ENCODE results near the gene NOVA2. TPM values are rescaled to one million over a fixed set of nuclear protein-coding genes. Genes with fewer than 3 reads are reported as not detected.

The NOVA2 gene
- polyA plus RNA-seq, 3 donors: not detected

GRCh38 chr19:46021531-46022041 is 47.9 kb upstream of the NOVA2 start:
- WGBS (ENCODE audit: insufficient coverage): 69% methylated on average over 9 of the region's 11 CpGs
- no peaks in the 10 kb centered on the region for H3K79me2 ChIP-seq (ENCODE audit: insufficient read depth, low read length)
- intact Hi-C loops (cut with micrococcal nuclease): no loop called here
- H3K4me3 ChIP-seq (replicated peaks in 1 of 3; ENCODE audit: low read depth in 2 of 3, low read length in 3 of 3): no peak overlapping the region
- H3K36me3 ChIP-seq (replicated peaks in 1 of 2; ENCODE audit: control insufficient read depth in 1 of 2, insufficient read depth in 2 of 2, low read length in 2 of 2): no peaks in the 10 kb centered on the region
- peaks cover 3 to 34% of the 10 kb centered on the region in 2 donors for H3K27me3 ChIP-seq (ENCODE audit: control insufficient read depth in 2 of 2, insufficient read depth in 2 of 2, low read length in 2 of 2)
- peaks cover 25 to 35% of the 10 kb centered on the region in 2 donors for H3K4me1 ChIP-seq (ENCODE audit: control insufficient read depth in 1 of 2, insufficient read depth in 2 of 2, low read length in 2 of 2)
- peak overlapping the region in 1 of 2 donors; percentile 80 for H3K4me3 Mint-ChIP-seq
- no peak overlapping the region for H3K4me2 ChIP-seq (replicated peaks; ENCODE audit: extremely low read depth, low read length, poor library complexity, severe bottlenecking)
- no peak overlapping the region for H3K9ac ChIP-seq (ENCODE audit: insufficient read depth, low read length, poor library complexity, severe bottlenecking)
- H3K9me3 Mint-ChIP-seq: peaks cover 0 to 3% (median 0%) of the 10 kb centered on the region in 7 donors
- H2AFZ ChIP-seq (ENCODE audit: insufficient read depth, low read depth, low read length, poor library complexity, severe bottlenecking): no peak overlapping the region
- H3K27ac ChIP-seq (ENCODE audit: low read depth in 1 of 2, low read length in 2 of 2): no peak overlapping the region
- no peak for DNase-seq
- no peaks in the 10 kb centered on the region for H3K9me3 ChIP-seq (replicated peaks in 1 of 2; ENCODE audit: control insufficient read depth in 1 of 2, insufficient read depth in 1 of 2, low read length in 2 of 2)
- H4K20me1 ChIP-seq (ENCODE audit: insufficient read depth, low read length): peaks cover 5% of the 10 kb centered on the region
- no peak overlapping the region for H3K27ac Mint-ChIP-seq
- peaks cover 4 to 19% of the 10 kb centered on the region in 2 donors for H3K36me3 Mint-ChIP-seq
- H3K27me3 Mint-ChIP-seq (ENCODE audit: low read depth in 3 of 3): peaks cover 33 to 50% (median 41%) of the 10 kb centered on the region in 3 donors
- TF ChIP-seq CTCF (IDR thresholded peaks at IDR 0.05): no peak
- peaks cover 33% of the 10 kb centered on the region for H3K4me1 Mint-ChIP-seq

- Histone ChIP-seq H3K9me3 (replicated peaks in 1 of 2; ENCODE audit: control insufficient read depth in 1 of 2, insufficient read depth in 1 of 2, low read length in 2 of 2) (no peaks in the 10 kb centered on the region), H4K20me1 (ENCODE audit: insufficient read depth, low read length) (peaks cover 11% of the 10 kb centered on the region), H3K9ac (ENCODE audit: insufficient read depth, low read length, poor library complexity, severe bottlenecking) (no peak overlapping the region), H3K36me3 (replicated peaks in 1 of 2; ENCODE audit: control insufficient read depth in 1 of 2, insufficient read depth in 2 of 2, low read length in 2 of 2) (no peaks in the 10 kb centered on the region), H3K4me3 (replicated peaks in 1 of 3; ENCODE audit: low read depth in 2 of 3, low read length in 3 of 3) (no peak overlapping the region), H2AFZ (ENCODE audit: insufficient read depth, low read depth, low read length, poor library complexity, severe bottlenecking) (no peak overlapping the region), H3K79me2 (ENCODE audit: insufficient read depth, low read length) (no peaks in the 10 kb centered on the region), H3K27me3 (ENCODE audit: control insufficient read depth in 2 of 2, insufficient read depth in 2 of 2, low read length in 2 of 2) (peaks cover 5 to 40% of the 10 kb centered on the region in 2 donors), H3K4me2 (replicated peaks; ENCODE audit: extremely low read depth, low read length, poor library complexity, severe bottlenecking) (no peak overlapping the region), H3K4me1 (ENCODE audit: control insufficient read depth in 1 of 2, insufficient read depth in 2 of 2, low read length in 2 of 2) (peaks cover 24 to 35% of the 10 kb centered on the region in 2 donors), H3K27ac (ENCODE audit: low read depth in 1 of 2, low read length in 2 of 2) (no peak overlapping the region)
- Mint-ChIP-seq H3K9me3 (peaks cover 0 to 5% (median under 1%) of the 10 kb centered on the region in 7 donors), H3K27me3 (ENCODE audit: low read depth in 3 of 3) (peaks cover 38 to 56% (median 43%) of the 10 kb centered on the region in 3 donors), H3K27ac (peak overlapping the region in 1 of 7 donors; percentile 11), H3K4me1 (peaks cover 29% of the 10 kb centered on the region), H3K36me3 (peaks cover 7 to 21% of the 10 kb centered on the region in 2 donors), H3K4me3 (no peak overlapping the region)
- intact Hi-C loops (cut with micrococcal nuclease): no loop called here
- no peak for DNase-seq
- no peak for TF ChIP-seq CTCF (IDR thresholded peaks at IDR 0.05)
- WGBS (ENCODE audit: insufficient coverage): 94% methylated on average over 7 of the region's 7 CpGs
Observed at GRCh38 chr19:46020819-46021125, 47.1 kb upstream of the NOVA2 start.

Data from CD14-positive monocyte (primary cell).